WTC11 (cell line): Measurements from ENCODE around the gene MTCL1.

ENCODE experiments used
- FOXP1 ChIP-seq: sonication (generic); formaldehyde crosslinking; IDR thresholded peaks from 2 replicates; pipeline ENCODE4 v1.8.0; 2022; ENCODE audit warnings: missing genetic modification reagents, mild to moderate bottlenecking, moderate library complexity, borderline replicate concordance
- IRF1 ChIP-seq: sonication (generic); formaldehyde crosslinking; IDR thresholded peaks from 2 replicates; pipeline ENCODE4 v1.8.0; 2023; ENCODE audit warnings: missing genetic modification reagents
- NR2C2 ChIP-seq: sonication (generic); formaldehyde crosslinking; IDR thresholded peaks from 2 replicates; pipeline ENCODE4 v1.8.0; 2022; ENCODE audit warnings: mild to moderate bottlenecking, missing genetic modification reagents
- USF2 ChIP-seq: sonication (generic); formaldehyde crosslinking; IDR thresholded peaks from 2 replicates; pipeline ENCODE4 v1.8.1; 2023; ENCODE audit warnings: mild to moderate bottlenecking, missing genetic modification reagents, moderate library complexity
- TF ChIP-seq, protein P1 (sequence below): sonication (generic); formaldehyde crosslinking; IDR thresholded peaks from 2 replicates; pipeline ENCODE4 v1.8.1; 2023; ENCODE audit warnings: mild to moderate bottlenecking, missing genetic modification reagents
- TF ChIP-seq, protein P2 (sequence below): sonication (generic); formaldehyde crosslinking; IDR thresholded peaks from 2 replicates; pipeline ENCODE4 v1.8.0; 2023; ENCODE audit warnings: missing genetic modification reagents, mild to moderate bottlenecking, borderline replicate concordance

GRCh38 chr18:8821083-8821465, 115.7 kb downstream of the MTCL1 start:
- TF ChIP-seq, protein P1, sequence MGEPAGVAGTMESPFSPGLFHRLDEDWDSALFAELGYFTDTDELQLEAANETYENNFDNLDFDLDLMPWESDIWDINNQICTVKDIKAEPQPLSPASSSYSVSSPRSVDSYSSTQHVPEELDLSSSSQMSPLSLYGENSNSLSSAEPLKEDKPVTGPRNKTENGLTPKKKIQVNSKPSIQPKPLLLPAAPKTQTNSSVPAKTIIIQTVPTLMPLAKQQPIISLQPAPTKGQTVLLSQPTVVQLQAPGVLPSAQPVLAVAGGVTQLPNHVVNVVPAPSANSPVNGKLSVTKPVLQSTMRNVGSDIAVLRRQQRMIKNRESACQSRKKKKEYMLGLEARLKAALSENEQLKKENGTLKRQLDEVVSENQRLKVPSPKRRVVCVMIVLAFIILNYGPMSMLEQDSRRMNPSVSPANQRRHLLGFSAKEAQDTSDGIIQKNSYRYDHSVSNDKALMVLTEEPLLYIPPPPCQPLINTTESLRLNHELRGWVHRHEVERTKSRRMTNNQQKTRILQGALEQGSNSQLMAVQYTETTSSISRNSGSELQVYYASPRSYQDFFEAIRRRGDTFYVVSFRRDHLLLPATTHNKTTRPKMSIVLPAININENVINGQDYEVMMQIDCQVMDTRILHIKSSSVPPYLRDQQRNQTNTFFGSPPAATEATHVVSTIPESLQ (CRISPR knock-in tag) = no peak
- TF ChIP-seq FOXP1 (CRISPR knock-in tag) = no peak
- TF ChIP-seq, protein P2, sequence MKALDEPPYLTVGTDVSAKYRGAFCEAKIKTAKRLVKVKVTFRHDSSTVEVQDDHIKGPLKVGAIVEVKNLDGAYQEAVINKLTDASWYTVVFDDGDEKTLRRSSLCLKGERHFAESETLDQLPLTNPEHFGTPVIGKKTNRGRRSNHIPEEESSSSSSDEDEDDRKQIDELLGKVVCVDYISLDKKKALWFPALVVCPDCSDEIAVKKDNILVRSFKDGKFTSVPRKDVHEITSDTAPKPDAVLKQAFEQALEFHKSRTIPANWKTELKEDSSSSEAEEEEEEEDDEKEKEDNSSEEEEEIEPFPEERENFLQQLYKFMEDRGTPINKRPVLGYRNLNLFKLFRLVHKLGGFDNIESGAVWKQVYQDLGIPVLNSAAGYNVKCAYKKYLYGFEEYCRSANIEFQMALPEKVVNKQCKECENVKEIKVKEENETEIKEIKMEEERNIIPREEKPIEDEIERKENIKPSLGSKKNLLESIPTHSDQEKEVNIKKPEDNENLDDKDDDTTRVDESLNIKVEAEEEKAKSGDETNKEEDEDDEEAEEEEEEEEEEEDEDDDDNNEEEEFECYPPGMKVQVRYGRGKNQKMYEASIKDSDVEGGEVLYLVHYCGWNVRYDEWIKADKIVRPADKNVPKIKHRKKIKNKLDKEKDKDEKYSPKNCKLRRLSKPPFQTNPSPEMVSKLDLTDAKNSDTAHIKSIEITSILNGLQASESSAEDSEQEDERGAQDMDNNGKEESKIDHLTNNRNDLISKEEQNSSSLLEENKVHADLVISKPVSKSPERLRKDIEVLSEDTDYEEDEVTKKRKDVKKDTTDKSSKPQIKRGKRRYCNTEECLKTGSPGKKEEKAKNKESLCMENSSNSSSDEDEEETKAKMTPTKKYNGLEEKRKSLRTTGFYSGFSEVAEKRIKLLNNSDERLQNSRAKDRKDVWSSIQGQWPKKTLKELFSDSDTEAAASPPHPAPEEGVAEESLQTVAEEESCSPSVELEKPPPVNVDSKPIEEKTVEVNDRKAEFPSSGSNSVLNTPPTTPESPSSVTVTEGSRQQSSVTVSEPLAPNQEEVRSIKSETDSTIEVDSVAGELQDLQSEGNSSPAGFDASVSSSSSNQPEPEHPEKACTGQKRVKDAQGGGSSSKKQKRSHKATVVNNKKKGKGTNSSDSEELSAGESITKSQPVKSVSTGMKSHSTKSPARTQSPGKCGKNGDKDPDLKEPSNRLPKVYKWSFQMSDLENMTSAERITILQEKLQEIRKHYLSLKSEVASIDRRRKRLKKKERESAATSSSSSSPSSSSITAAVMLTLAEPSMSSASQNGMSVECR (CRISPR knock-in tag) = no peak
- TF ChIP-seq NR2C2 (CRISPR knock-in tag) = no peak
- no peak for TF ChIP-seq USF2 (CRISPR knock-in tag)
- TF ChIP-seq IRF1 (CRISPR knock-in tag) = no peak
